ENCODE data around the gene SEC22A.

SEC22A gene

GRCh38 chr3:123165163-123165562, 36.6 kb upstream of the SEC22A start:
- no peak for DNase-seq (ENCODE audit: low read depth in 1 of 2, low spot score in 1 of 2)
- TF ChIP-seq, protein P1, sequence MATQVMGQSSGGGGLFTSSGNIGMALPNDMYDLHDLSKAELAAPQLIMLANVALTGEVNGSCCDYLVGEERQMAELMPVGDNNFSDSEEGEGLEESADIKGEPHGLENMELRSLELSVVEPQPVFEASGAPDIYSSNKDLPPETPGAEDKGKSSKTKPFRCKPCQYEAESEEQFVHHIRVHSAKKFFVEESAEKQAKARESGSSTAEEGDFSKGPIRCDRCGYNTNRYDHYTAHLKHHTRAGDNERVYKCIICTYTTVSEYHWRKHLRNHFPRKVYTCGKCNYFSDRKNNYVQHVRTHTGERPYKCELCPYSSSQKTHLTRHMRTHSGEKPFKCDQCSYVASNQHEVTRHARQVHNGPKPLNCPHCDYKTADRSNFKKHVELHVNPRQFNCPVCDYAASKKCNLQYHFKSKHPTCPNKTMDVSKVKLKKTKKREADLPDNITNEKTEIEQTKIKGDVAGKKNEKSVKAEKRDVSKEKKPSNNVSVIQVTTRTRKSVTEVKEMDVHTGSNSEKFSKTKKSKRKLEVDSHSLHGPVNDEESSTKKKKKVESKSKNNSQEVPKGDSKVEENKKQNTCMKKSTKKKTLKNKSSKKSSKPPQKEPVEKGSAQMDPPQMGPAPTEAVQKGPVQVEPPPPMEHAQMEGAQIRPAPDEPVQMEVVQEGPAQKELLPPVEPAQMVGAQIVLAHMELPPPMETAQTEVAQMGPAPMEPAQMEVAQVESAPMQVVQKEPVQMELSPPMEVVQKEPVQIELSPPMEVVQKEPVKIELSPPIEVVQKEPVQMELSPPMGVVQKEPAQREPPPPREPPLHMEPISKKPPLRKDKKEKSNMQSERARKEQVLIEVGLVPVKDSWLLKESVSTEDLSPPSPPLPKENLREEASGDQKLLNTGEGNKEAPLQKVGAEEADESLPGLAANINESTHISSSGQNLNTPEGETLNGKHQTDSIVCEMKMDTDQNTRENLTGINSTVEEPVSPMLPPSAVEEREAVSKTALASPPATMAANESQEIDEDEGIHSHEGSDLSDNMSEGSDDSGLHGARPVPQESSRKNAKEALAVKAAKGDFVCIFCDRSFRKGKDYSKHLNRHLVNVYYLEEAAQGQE (IDR thresholded peaks at IDR 0.05; ENCODE audit: insufficient replicate concordance, low read depth) = no peak
- no peak for TF ChIP-seq POLR2AphosphoS5 (IDR thresholded peaks at IDR 0.05; ENCODE audit: low read depth)
- TF ChIP-seq CTCF (IDR thresholded peaks at IDR 0.05; ENCODE audit: insufficient read depth, low read length) = no peak
- TF ChIP-seq SPI1 (IDR thresholded peaks at IDR 0.05; ENCODE audit: borderline replicate concordance, low read depth) = no peak
- TF ChIP-seq GABPA (IDR thresholded peaks at IDR 0.05; ENCODE audit: low read depth) = no peak
- no peak overlapping the region for H3K4me3 ChIP-seq (replicated peaks; ENCODE audit: insufficient read depth, low read length)

GRCh38 chr3:123167686-123168085, 34.1 kb upstream of the SEC22A start:
- no peak for DNase-seq (ENCODE audit: low read depth in 1 of 2, low spot score in 1 of 2)
- Histone ChIP-seq H3K27me3 (ENCODE audit: insufficient read depth, poor library complexity, severe bottlenecking) (no peaks in the 10 kb centered on the region), H3K27ac (replicated peaks) (no peak overlapping the region), H3K4me3 (replicated peaks; ENCODE audit: insufficient read depth, low read length) (no peak overlapping the region)
- TF ChIP-seq, protein P1 (IDR thresholded peaks at IDR 0.05; ENCODE audit: insufficient replicate concordance, low read depth) = no peak
- TF ChIP-seq POLR2AphosphoS5 (IDR thresholded peaks at IDR 0.05; ENCODE audit: low read depth) (no peak), SPI1 (IDR thresholded peaks at IDR 0.05; ENCODE audit: borderline replicate concordance, low read depth) (no peak), GABPA (IDR thresholded peaks at IDR 0.05; ENCODE audit: low read depth) (no peak), CTCF (IDR thresholded peaks at IDR 0.05; ENCODE audit: insufficient read depth, low read length) (no peak)

More at GRCh38 chr3:123165163-123165562, 36.6 kb upstream of the SEC22A start:
- H3K27me3 ChIP-seq (ENCODE audit: insufficient read depth, poor library complexity, severe bottlenecking) = no peaks in the 10 kb centered on the region
- no peak overlapping the region for H3K27ac ChIP-seq (replicated peaks)

DNA sequence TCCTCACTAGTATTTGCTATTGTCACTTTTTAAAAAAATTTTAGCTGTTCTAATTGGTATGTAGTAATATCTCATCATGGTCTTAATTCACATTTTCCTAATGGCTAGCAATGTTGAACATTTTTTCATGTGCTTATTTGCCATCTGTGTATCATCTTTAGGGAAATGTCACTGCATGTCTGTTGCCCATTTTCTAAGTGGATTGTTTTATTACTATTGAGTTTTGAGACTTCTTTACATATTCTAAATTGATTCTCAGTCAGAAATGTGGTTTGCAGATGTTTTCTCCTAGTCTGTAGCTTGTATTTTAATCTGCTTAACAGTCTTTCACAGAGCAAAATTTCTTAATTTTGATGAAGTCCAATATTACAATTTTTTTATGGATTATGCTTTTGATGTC, 33.6 kb upstream of the SEC22A start:
- Histone ChIP-seq H3K4me3 (replicated peaks; ENCODE audit: insufficient read depth, low read length) (no peak overlapping the region), H3K27ac (replicated peaks) (no peak overlapping the region), H3K27me3 (ENCODE audit: insufficient read depth, poor library complexity, severe bottlenecking) (no peaks in the 10 kb centered on the region)
- TF ChIP-seq GABPA (IDR thresholded peaks at IDR 0.05; ENCODE audit: low read depth) = no peak
- no peak for TF ChIP-seq SPI1 (IDR thresholded peaks at IDR 0.05; ENCODE audit: borderline replicate concordance, low read depth)
- TF ChIP-seq POLR2AphosphoS5 (IDR thresholded peaks at IDR 0.05; ENCODE audit: low read depth) = no peak
- TF ChIP-seq, protein P1 (IDR thresholded peaks at IDR 0.05; ENCODE audit: insufficient replicate concordance, low read depth) = no peak
- TF ChIP-seq CTCF (IDR thresholded peaks at IDR 0.05; ENCODE audit: insufficient read depth, low read length) = no peak
- no peak for DNase-seq (ENCODE audit: low read depth in 1 of 2, low spot score in 1 of 2)
